Raji (cell line): ENCODE data around the gene EML4.

Source experiments
- POLR2A ChIP-seq: IDR thresholded peaks from 2 replicates; pipeline ENCODE4 v1.6.1; 2011; ENCODE audit warnings: low read depth, low read length, control low read depth; ENCODE audit not compliant: insufficient read depth

EML4 gene

GRCh38 chr2:42198466-42198865, 29.3 kb downstream of the EML4 start:
- no peak for TF ChIP-seq POLR2A

GRCh38 chr2:42199002-42199401, 29.8 kb downstream of the EML4 start:
- TF ChIP-seq POLR2A = no peak

GRCh38 chr2:42199626-42200025, 30.5 kb downstream of the EML4 start:
- no peak for TF ChIP-seq POLR2A

GRCh38 chr2:42200926-42201855, 32.0 kb downstream of the EML4 start:
- no peak for TF ChIP-seq POLR2A

- no peak for TF ChIP-seq POLR2A
These were observed 33.5 kb downstream of the EML4 start for GRCh38 chr2:42202634-42203008.

GRCh38 chr2:42203792-42204191, 34.6 kb downstream of the EML4 start:
- TF ChIP-seq POLR2A = no peak

GRCh38 chr2:42205337-42205736, 36.2 kb downstream of the EML4 start:
- TF ChIP-seq POLR2A = no peak

GRCh38 chr2:42207826-42208225, 38.7 kb downstream of the EML4 start:
- TF ChIP-seq POLR2A = no peak

- no peak for TF ChIP-seq POLR2A
These were observed 41.0 kb downstream of the EML4 start for GRCh38 chr2:42210203-42210602.

GRCh38 chr2:42211291-42211690, 42.1 kb downstream of the EML4 start:
- no peak for TF ChIP-seq POLR2A

GRCh38 chr2:42214669-42215068, 45.5 kb downstream of the EML4 start:
- no peak for TF ChIP-seq POLR2A

- no peak for TF ChIP-seq POLR2A
These were observed 47.5 kb downstream of the EML4 start for GRCh38 chr2:42216694-42217093.

GRCh38 chr2:42217307-42217706, 48.2 kb downstream of the EML4 start:
- TF ChIP-seq POLR2A = no peak

- TF ChIP-seq POLR2A = no peak
These were observed 48.8 kb downstream of the EML4 start for GRCh38 chr2:42217914-42218313.

- no peak for TF ChIP-seq POLR2A
These were observed 49.6 kb downstream of the EML4 start for GRCh38 chr2:42218712-42219111.

- no peak for TF ChIP-seq POLR2A
These were observed 50.0 kb downstream of the EML4 start for GRCh38 chr2:42219160-42219559.

GRCh38 chr2:42220566-42220965, 51.4 kb downstream of the EML4 start:
- no peak for TF ChIP-seq POLR2A

- no peak for TF ChIP-seq POLR2A
These were observed 54.1 kb downstream of the EML4 start for GRCh38 chr2:42223067-42223854.
